Endodermal cell (in vitro differentiated cells): Measurements from ENCODE around the gene KIRREL3. TPM values are rescaled to one million over a fixed set of nuclear protein-coding genes. Genes with fewer than 3 reads are reported as not detected.

Experiments used
- DNase-seq: peaks from one replicate; pipeline ENCODE4 v3.0.0-alpha.2; 2017
- H3K27ac ChIP-seq: 2 replicates; pipeline ENCODE4 v1.5.1; 2013; ENCODE audit warnings: mild to moderate bottlenecking, low read depth, low read length, moderate library complexity
- H3K27me3 ChIP-seq: 2 replicates; pipeline ENCODE4 v1.6.1; 2013; ENCODE audit warnings: mild to moderate bottlenecking, low read length, moderate library complexity; ENCODE audit not compliant: insufficient read depth, control insufficient read depth, poor library complexity, severe bottlenecking
- H3K36me3 ChIP-seq: 2 replicates; pipeline ENCODE4 v1.7.0; 2013; ENCODE audit warnings: mild to moderate bottlenecking, low read length, moderate library complexity; ENCODE audit not compliant: control insufficient read depth, insufficient read depth
- H3K4me1 ChIP-seq: one replicate; pipeline ENCODE4 v1.7.0; 2013; ENCODE audit warnings: low read length; ENCODE audit not compliant: control insufficient read depth, insufficient read depth
- H3K4me3 ChIP-seq: 2 replicates; pipeline ENCODE4 v1.5.1; 2013; ENCODE audit warnings: mild to moderate bottlenecking, low read length, moderate library complexity
- H3K9ac ChIP-seq: 2 replicates; pipeline ENCODE4 v1.6.1; 2013; ENCODE audit warnings: mild to moderate bottlenecking, low read length, moderate library complexity; ENCODE audit not compliant: poor library complexity, severe bottlenecking; ENCODE audit errors: extremely low read depth
- H3K9me3 ChIP-seq: 2 replicates; pipeline ENCODE4 v1.6.1; 2013; ENCODE audit warnings: mild to moderate bottlenecking, low read length, moderate library complexity; ENCODE audit not compliant: control insufficient read depth
- H3K27ac Mint-ChIP-seq: 2 replicates; pipeline ENCODE4 v1.8.0; 2020; ENCODE audit warnings: mixed read lengths
- H3K27me3 Mint-ChIP-seq: 2 replicates; pipeline ENCODE4 v1.8.0; 2021; ENCODE audit warnings: mild to moderate bottlenecking, mixed read lengths; ENCODE audit not compliant: insufficient read depth
- H3K36me3 Mint-ChIP-seq: 2 replicates; pipeline ENCODE4 v1.8.0; 2020; ENCODE audit warnings: low read depth, mixed read lengths
- H3K4me1 Mint-ChIP-seq: 2 replicates; pipeline ENCODE4 v1.8.0; 2020; ENCODE audit warnings: mixed read lengths
- H3K4me3 Mint-ChIP-seq: 2 replicates; pipeline ENCODE4 v1.8.0; 2020; ENCODE audit warnings: mild to moderate bottlenecking, moderate library complexity, mixed read lengths
- H3K9me3 Mint-ChIP-seq: 2 replicates; pipeline ENCODE4 v1.8.0; 2020; ENCODE audit warnings: mild to moderate bottlenecking, mixed read lengths
- CTCF ChIP-seq: fragments of 200-600 bp; sonication (generic); conservative IDR thresholded peaks from 2 replicates; pipeline ENCODE4 v1.5.0; 2021; ENCODE audit warnings: antibody characterized with exemption, mild to moderate bottlenecking
- WGBS, 2 experiments: methylation state at CpG; one replicate each; pipeline versions ENCODE4 v1.1.5 to v1.1.7; 2013; ENCODE audit warnings: missing lambda C conversion rate in 2 of 2, mixed read lengths in 1 of 2; ENCODE audit not compliant: insufficient coverage in 1 of 2, insufficient read length in 1 of 2; 5-methylcytosine and 5-hydroxymethylcytosine counted together
- total RNA-seq, 2 donors: library from RNA; stranded (reverse); fragmentation: NEBNext Ultra II Directional in 1 of 2; extraction: Animal tissue kit (Norgen Biotek cat#: 25700) in 1 of 2; gene quantifications; 2 replicates in 1 of 2; 3 replicates in 1 of 2; pipeline ENCODE4 v1.2.1, GENCODE V29; 2021

KIRREL3 gene
- total RNA-seq, 2 donors from 2014 or later: 1.1 to 1.4 TPM

GRCh38 chr11:126415669-126416420, 584.7 kb downstream of the KIRREL3 start:
- Histone ChIP-seq H3K36me3 (no peaks in the 10 kb centered on the region), H3K27me3 (peaks cover 30% of the 10 kb centered on the region), H3K9me3 (no peaks in the 10 kb centered on the region), H3K27ac (no peak overlapping the region), H3K9ac (no peak overlapping the region), H3K4me1 (no peaks in the 10 kb centered on the region), H3K4me3 (no peak overlapping the region)
- WGBS, 2 experiments: 91 to 93% methylated on average over 12 to 19 of the region's 19 CpGs
- no peak for DNase-seq
- Mint-ChIP-seq H3K36me3 (peaks cover 15% of the 10 kb centered on the region), H3K4me3 (peak overlapping the region; percentile 35), H3K9me3 (no peaks in the 10 kb centered on the region), H3K27ac (no peak overlapping the region), H3K27me3 (peaks cover 24% of the 10 kb centered on the region), H3K4me1 (peaks cover 14% of the 10 kb centered on the region)
- no peak for TF ChIP-seq CTCF

GRCh38 chr11:126415128-126415527, 585.4 kb downstream of the KIRREL3 start:
- Mint-ChIP-seq H3K4me3 (no peak overlapping the region), H3K4me1 (peaks cover 11% of the 10 kb centered on the region), H3K27ac (no peak overlapping the region), H3K9me3 (no peaks in the 10 kb centered on the region), H3K36me3 (peaks cover 15% of the 10 kb centered on the region), H3K27me3 (peaks cover 24% of the 10 kb centered on the region)
- no peak for TF ChIP-seq CTCF
- peaks cover 29% of the 10 kb centered on the region for H3K27me3 ChIP-seq
- DNase-seq: no peak
- H3K9me3 ChIP-seq: no peaks in the 10 kb centered on the region
- no peaks in the 10 kb centered on the region for H3K36me3 ChIP-seq
- H3K4me3 ChIP-seq: no peak overlapping the region
- no peaks in the 10 kb centered on the region for H3K4me1 ChIP-seq
- WGBS, 2 experiments: 88 to 92% methylated on average over 5 to 7 of the region's 7 CpGs
- H3K27ac ChIP-seq: no peak overlapping the region
- H3K9ac ChIP-seq: no peak overlapping the region

- no peak for TF ChIP-seq CTCF
- Mint-ChIP-seq H3K4me3 (no peak overlapping the region), H3K9me3 (no peaks in the 10 kb centered on the region), H3K4me1 (peaks cover 7% of the 10 kb centered on the region), H3K36me3 (peaks cover 16% of the 10 kb centered on the region), H3K27me3 (peaks cover 24% of the 10 kb centered on the region), H3K27ac (no peak overlapping the region)
- no peaks in the 10 kb centered on the region for H3K4me1 ChIP-seq
- no peak overlapping the region for H3K27ac ChIP-seq
- WGBS, 2 experiments: 96% methylated on average over 4 of the region's 5 CpGs; no CpG with 5 or more reads in 1 of the 2 experiments
- H3K36me3 ChIP-seq: no peaks in the 10 kb centered on the region
- H3K9ac ChIP-seq: no peak overlapping the region
- DNase-seq: no peak
- H3K9me3 ChIP-seq: no peaks in the 10 kb centered on the region
- H3K27me3 ChIP-seq: peaks cover 29% of the 10 kb centered on the region
- no peak overlapping the region for H3K4me3 ChIP-seq
Measured at GRCh38 chr11:126414615-126415014, 586.0 kb downstream of the KIRREL3 start.
